B cell (primary cell): Measurements from ENCODE around the gene PKP2. TPM values are rescaled to one million over a fixed set of nuclear protein-coding genes. Genes with fewer than 3 reads are reported as not detected.

Experiments
- ATAC-seq: fragments of 200-7000 bp; cut with Tn5 transposase; one replicate; pipeline ENCODE4 v1.10.0; 2021; ENCODE audit warnings: low read depth, mild to moderate bottlenecking, moderate number of reproducible peaks, moderate library complexity
- CTCF ChIA-PET: fragments of 350-600 bp; sonication (Branson Sonifier 250); formaldehyde crosslinking; loops from one replicate; lab custom pipeline; 2021; ENCODE audit warnings: antibody characterized with exemption, inconsistent platforms; lab: Charles Lee
- POLR2A ChIA-PET: fragments of 350-600 bp; sonication (Branson Sonifier 250); formaldehyde crosslinking; loops from one replicate; lab custom pipeline; 2021; ENCODE audit warnings: antibody characterized with exemption; lab: Charles Lee
- DNase-seq: peaks from one replicate; pipeline ENCODE4 v3.0.0; 2013
- H2AFZ ChIP-seq: 2 replicates; pipeline ENCODE4 v1.6.1; 2012; ENCODE audit warnings: mild to moderate bottlenecking, low read depth, low read length; ENCODE audit not compliant: insufficient read depth, poor library complexity, severe bottlenecking
- H3K27ac ChIP-seq, 2 donors: 1 replicate in 1 of 2; 2 replicates in 1 of 2; pipeline ENCODE4 v1.5.1; 2012 to 2013; ENCODE audit warnings: low read length in 2 of 2, mild to moderate bottlenecking in 2 of 2, moderate library complexity in 1 of 2
- H3K27me3 ChIP-seq, 4 experiments: fragments of 200-600 bp in 1 of 4; sonication (generic) in 1 of 4; replicated peaks in 1 of 4; 1 replicate in 2 of 4; 2 replicates in 2 of 4; pipeline versions ENCODE4 v1.6.1 to v1.7.0; 2013 to 2016; ENCODE audit warnings: low read length in 3 of 4, mild to moderate bottlenecking in 2 of 4, mixed read lengths in 1 of 4, moderate library complexity in 1 of 4; ENCODE audit not compliant: insufficient read depth in 4 of 4, control insufficient read depth in 3 of 4; ENCODE audit errors: control extremely low read depth in 1 of 4
- H3K36me3 ChIP-seq, 2 experiments: replicated peaks in 1 of 2; 1 replicate in 1 of 2; 2 replicates in 1 of 2; pipeline versions ENCODE4 v1.6.1 to v1.7.1; 2013; ENCODE audit warnings: low read length in 1 of 2; ENCODE audit not compliant: insufficient read depth in 2 of 2, control insufficient read depth in 1 of 2; ENCODE audit errors: control extremely low read depth in 1 of 2, extremely low read depth in 1 of 2
- H3K4me1 ChIP-seq, 2 donors: fragments of 200-600 bp in 1 of 2; sonication (generic) in 1 of 2; 1 replicate in 1 of 2; 2 replicates in 1 of 2; pipeline versions ENCODE4 v1.5.1 to v1.6.1; 2013 to 2017; ENCODE audit warnings: low read length in 2 of 2; ENCODE audit not compliant: control insufficient read depth in 2 of 2, insufficient read depth in 2 of 2
- H3K4me2 ChIP-seq: replicated peaks from 2 replicates; pipeline ENCODE3; 2012; ENCODE audit warnings: mild to moderate bottlenecking, low read depth, low read length; ENCODE audit not compliant: poor library complexity, severe bottlenecking
- H3K4me3 ChIP-seq, 5 experiments: fragments of 200-600 bp in 1 of 5; sonication (generic) in 1 of 5; 1 replicate in 3 of 5; 2 replicates in 2 of 5; pipeline versions ENCODE4 v1.5.1 to v1.7.0; 2011 to 2016; ENCODE audit warnings: low read length in 4 of 5, mild to moderate bottlenecking in 4 of 5, low read depth in 2 of 5, control low read depth in 1 of 5, moderate library complexity in 1 of 5; ENCODE audit not compliant: insufficient read depth in 1 of 5; ENCODE audit errors: control extremely low read depth in 1 of 5, extremely low read depth in 1 of 5
- H3K79me2 ChIP-seq: fragments of 200-600 bp; sonication (generic); one replicate; pipeline ENCODE4 v1.6.0; 2016; ENCODE audit warnings: low read length; ENCODE audit not compliant: control insufficient read depth, insufficient read depth
- H3K9ac ChIP-seq: fragments of 200-600 bp; sonication (generic); 2 replicates; pipeline ENCODE4 v1.6.1; 2017; ENCODE audit warnings: mild to moderate bottlenecking, low read length, moderate library complexity
- H3K9me3 ChIP-seq, 3 donors: one replicate each; pipeline versions ENCODE4 v1.6.1 to v1.7.1; 2013; ENCODE audit warnings: low read length in 2 of 3; ENCODE audit not compliant: control insufficient read depth in 2 of 3, insufficient read depth in 1 of 3; ENCODE audit errors: control extremely low read depth in 1 of 3
- H4K20me1 ChIP-seq: 2 replicates; pipeline ENCODE4 v1.6.0; 2012; ENCODE audit warnings: mild to moderate bottlenecking, low read length; ENCODE audit not compliant: insufficient read depth, control insufficient read depth, poor library complexity, severe bottlenecking
- H3K27ac Mint-ChIP-seq: one replicate; pipeline ENCODE4 v1.8.0; 2021; ENCODE audit warnings: mixed read lengths
- H3K27me3 Mint-ChIP-seq: one replicate; pipeline ENCODE4 v1.8.0; 2021; ENCODE audit warnings: mixed read lengths
- H3K4me1 Mint-ChIP-seq: one replicate; pipeline ENCODE4 v1.8.0; 2021; ENCODE audit warnings: mixed read lengths
- H3K4me3 Mint-ChIP-seq: one replicate; pipeline ENCODE4 v1.8.0; 2021; ENCODE audit warnings: mixed read lengths
- H3K9me3 Mint-ChIP-seq: one replicate; pipeline ENCODE4 v1.8.0; 2022; ENCODE audit warnings: mixed read lengths; ENCODE audit not compliant: insufficient read depth
- CTCF ChIP-seq: fragments of 200-600 bp; IDR thresholded peaks from one replicate; pipeline ENCODE4 v1.8.0; 2022; ENCODE audit warnings: antibody characterized with exemption, mild to moderate bottlenecking
- EZH2 ChIP-seq: IDR thresholded peaks from 2 replicates; pipeline ENCODE4 v1.6.1; 2012; ENCODE audit warnings: borderline replicate concordance, low read depth, mild to moderate bottlenecking, moderate library complexity, low read length; ENCODE audit not compliant: insufficient read depth, poor library complexity, severe bottlenecking
- WGBS: methylation state at CpG from one replicate; pipeline ENCODE4 v1.1.5; 2013; ENCODE audit warnings: missing lambda C conversion rate; ENCODE audit not compliant: insufficient coverage; 5-methylcytosine and 5-hydroxymethylcytosine counted together
- intact Hi-C: fragments of 100-400 bp; cut with micrococcal nuclease; formaldehyde crosslinking; loops from one replicate; pipeline ENCODE4 v1.10.0; 2022
- polyA plus RNA-seq: library from polyadenylated mRNA; depleted of rRNA; stranded (reverse); fragments of >200 nt; gene quantifications from 2 replicates; pipeline ENCODE4 v1.2.3, GENCODE V29; 2012
- total RNA-seq, 2 donors: library from RNA; stranded (reverse); fragments of 120-200 nt in 1 of 2; gene quantifications; 1 replicate in 1 of 2; 2 replicates in 1 of 2; pipeline versions ENCODE4 v1.2.3 to v1.2.4, GENCODE V29; 2013 to 2022

Gene PKP2
- total and polyA plus RNA-seq, 2 donors (not counting 1 experiment from before 2014, with no cell fraction given), result not detected

DNA sequence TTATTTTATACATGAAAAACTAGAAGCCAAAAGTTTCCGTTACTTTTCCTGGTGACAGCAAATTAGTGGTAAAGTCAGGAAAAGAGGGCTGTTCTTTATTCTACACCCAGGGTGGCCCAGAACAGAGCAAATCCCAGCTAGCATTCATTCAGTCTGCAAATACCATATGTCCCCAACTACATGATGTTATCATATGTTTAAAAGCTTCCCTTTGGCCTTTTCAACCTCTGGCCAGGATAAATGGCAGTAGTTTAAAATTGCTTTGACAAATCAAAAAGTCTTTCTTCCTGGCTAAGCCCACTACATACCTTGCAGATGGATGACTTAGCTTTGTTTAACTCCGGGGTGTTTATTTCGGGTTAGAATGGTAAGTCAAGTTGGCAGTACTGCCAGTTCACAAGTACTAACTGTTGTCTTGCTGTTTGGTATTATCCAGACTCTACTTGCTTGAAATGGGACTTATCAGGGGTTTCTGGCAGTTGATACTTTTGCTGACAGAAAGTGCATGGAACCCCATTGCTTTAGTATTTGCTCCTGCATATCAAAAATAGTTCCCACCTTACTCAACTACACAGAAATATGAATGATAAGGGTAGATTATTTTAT, 69.7 kb downstream of the PKP2 start:
- ATAC-seq (no peak), DNase-seq (no peak)
- Histone ChIP-seq H2AFZ (no peak overlapping the region), H3K4me2 (no peak overlapping the region), H3K36me3 (no peaks in the 10 kb centered on the region), H3K9ac (no peak overlapping the region), H3K27ac (no peak overlapping the region), H3K27me3 (no peaks in the 10 kb centered on the region), H3K4me3 (no peak overlapping the region), H3K79me2 (no peaks in the 10 kb centered on the region), H4K20me1 (no peaks in the 10 kb centered on the region), H3K9me3 (no peaks in the 10 kb centered on the region), H3K4me1 (no peaks in the 10 kb centered on the region)
- ChIA-PET POLR2A (no interaction called here), CTCF (no interaction called here)
- no peaks in the 10 kb centered on the region for H3K4me1 Mint-ChIP-seq
- H3K27me3 Mint-ChIP-seq, result peaks cover 19% of the 10 kb centered on the region
- TF ChIP-seq CTCF (no peak), EZH2 (no peak)
- no peaks in the 10 kb centered on the region for H3K9me3 Mint-ChIP-seq
- H3K27ac Mint-ChIP-seq, result no peak overlapping the region
- WGBS, result no CpG with 5 or more reads among the region's 3 CpGs
- no peak overlapping the region for H3K4me3 Mint-ChIP-seq
- intact Hi-C loops, result no loop called here

GRCh38 chr12:32824596-32824995, 72.0 kb downstream of the PKP2 start:
- Histone ChIP-seq H4K20me1 (no peaks in the 10 kb centered on the region), H3K27ac (no peak overlapping the region), H3K27me3 (peaks cover 0 to 6% (median 0%) of the 10 kb centered on the region in 4 experiments), H2AFZ (no peak overlapping the region), H3K79me2 (no peaks in the 10 kb centered on the region), H3K36me3 (no peaks in the 10 kb centered on the region), H3K9me3 (no peaks in the 10 kb centered on the region), H3K9ac (no peak overlapping the region), H3K4me2 (no peak overlapping the region), H3K4me3 (no peak overlapping the region), H3K4me1 (no peaks in the 10 kb centered on the region)
- H3K4me3 Mint-ChIP-seq, result no peak overlapping the region
- TF ChIP-seq CTCF (no peak), EZH2 (no peak)
- H3K27me3 Mint-ChIP-seq, result peaks cover 19% of the 10 kb centered on the region
- WGBS, result no CpG with 5 or more reads among the region's 1 CpG
- ChIA-PET POLR2A (no interaction called here), CTCF (no interaction called here)
- no peaks in the 10 kb centered on the region for H3K4me1 Mint-ChIP-seq
- ATAC-seq (no peak), DNase-seq (no peak)
- H3K9me3 Mint-ChIP-seq, result no peaks in the 10 kb centered on the region
- intact Hi-C loops, result no loop called here
- H3K27ac Mint-ChIP-seq, result no peak overlapping the region
